Mammary microvascular endothelial cell (primary cell): ENCODE results near the gene SELL. TPM values are rescaled to one million over a fixed set of nuclear protein-coding genes. Genes with fewer than 3 reads are reported as not detected.

Experiments
- total RNA-seq: library from RNA; depleted of rRNA; stranded (reverse); fragments of >200 nt; gene quantifications from 2 replicates; pipeline ENCODE4 v1.2.3, GENCODE V29; 2015

SELL gene
- 0.05 and 4.3 TPM in 2 replicates for total RNA-seq

GRCh38 chr1:169711469-169712308, at the start of gene SELL:
SELL (minus strand) TSS chr1:169711620; CDS start chr1:169711498, 122 bp downstream.

GRCh38 chr1:169733924-169734323, 22.5 kb upstream of the SELL start, which contains the start of gene SELE:
SELE (minus strand) TSS chr1:169734079; CDS start chr1:169733612, 467 bp downstream.

Other genes starting within 250 kb of the SELL start
- 6.1 and 6.2 TPM in 2 replicates for gene SLC19A2, start 225.7 kb downstream of the SELL start, total RNA-seq
- not detected in 2 replicates for gene F5, start 125.1 kb downstream of the SELL start, total RNA-seq
- 0.49 and 0.67 TPM in 2 replicates for gene SELP, start 81.5 kb downstream of the SELL start, total RNA-seq
- 2.6 and 3.0 TPM in 2 replicates for gene SELE, start 22.5 kb upstream of the SELL start, total RNA-seq
- gene METTL18, start 83.3 kb upstream of the SELL start, total RNA-seq: 7.9 and 9.4 TPM in 2 replicates
- 2.7 and 3.1 TPM in 2 replicates for gene SCYL3, start 182.3 kb upstream of the SELL start, total RNA-seq